Body of pancreas (tissue), 4 donors: ENCODE measurements around the gene CCL28.

Experiments
- POLR2A ChIP-seq, 3 donors: fragments of 450-650 bp; IDR thresholded peaks; one replicate each; pipeline ENCODE4 v1.6.1; 2016; ENCODE audit warnings: antibody characterized with exemption in 3 of 3, mild to moderate bottlenecking in 2 of 3
- TF ChIP-seq, protein P1 (sequence below), 7 experiments: fragments of 450-650 bp in 4 of 7; fragments of 200-600 bp in 3 of 7; sonication (generic) in 3 of 7; IDR thresholded peaks; one replicate each; pipeline ENCODE4 v1.5.1; 2016 to 2019; ENCODE audit warnings: antibody characterized with exemption in 7 of 7

DNA sequence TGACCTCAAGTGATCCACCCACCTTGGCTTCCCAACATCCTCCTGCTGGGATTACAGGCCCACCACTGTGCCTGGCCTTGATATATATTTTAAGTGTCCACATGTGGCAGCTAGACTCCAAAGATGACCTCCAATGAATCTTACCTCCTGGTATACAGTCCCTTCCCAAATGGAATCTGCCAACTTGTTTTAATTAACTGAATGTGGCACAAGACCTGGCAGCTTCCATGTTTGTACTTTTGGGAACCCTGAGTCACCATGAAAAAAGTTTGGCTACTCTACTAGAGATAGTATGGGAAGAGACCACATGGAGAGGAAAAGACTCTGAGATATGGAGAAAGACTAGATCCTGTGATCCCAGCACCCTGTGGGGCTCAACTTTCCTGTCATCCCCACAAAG lies 42.5 kb downstream of the CCL28 start:
- TF ChIP-seq, protein P1, sequence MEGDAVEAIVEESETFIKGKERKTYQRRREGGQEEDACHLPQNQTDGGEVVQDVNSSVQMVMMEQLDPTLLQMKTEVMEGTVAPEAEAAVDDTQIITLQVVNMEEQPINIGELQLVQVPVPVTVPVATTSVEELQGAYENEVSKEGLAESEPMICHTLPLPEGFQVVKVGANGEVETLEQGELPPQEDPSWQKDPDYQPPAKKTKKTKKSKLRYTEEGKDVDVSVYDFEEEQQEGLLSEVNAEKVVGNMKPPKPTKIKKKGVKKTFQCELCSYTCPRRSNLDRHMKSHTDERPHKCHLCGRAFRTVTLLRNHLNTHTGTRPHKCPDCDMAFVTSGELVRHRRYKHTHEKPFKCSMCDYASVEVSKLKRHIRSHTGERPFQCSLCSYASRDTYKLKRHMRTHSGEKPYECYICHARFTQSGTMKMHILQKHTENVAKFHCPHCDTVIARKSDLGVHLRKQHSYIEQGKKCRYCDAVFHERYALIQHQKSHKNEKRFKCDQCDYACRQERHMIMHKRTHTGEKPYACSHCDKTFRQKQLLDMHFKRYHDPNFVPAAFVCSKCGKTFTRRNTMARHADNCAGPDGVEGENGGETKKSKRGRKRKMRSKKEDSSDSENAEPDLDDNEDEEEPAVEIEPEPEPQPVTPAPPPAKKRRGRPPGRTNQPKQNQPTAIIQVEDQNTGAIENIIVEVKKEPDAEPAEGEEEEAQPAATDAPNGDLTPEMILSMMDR (IDR thresholded peaks at IDR 0.05), result no peak
- no peak for TF ChIP-seq POLR2A (IDR thresholded peaks at IDR 0.05)
